Astrocyte of the cerebellum (primary cell): ENCODE data around the gene FOXL2NB.

Experiments
- DNase-seq: peaks from one replicate; pipeline ENCODE4 v3.0.0-alpha.2; 2011; ENCODE audit warnings: low read depth
- H3K4me3 ChIP-seq: 2 replicates; pipeline ENCODE4 v1.5.1; 2011; ENCODE audit warnings: mild to moderate bottlenecking, low read depth, low read length, moderate library complexity
- in situ Hi-C: cut with HindIII; loops from 2 replicates; pipeline ENCODE4 v1.10.0; 2017; ENCODE audit warnings: low sequenced_read_pairs
- TF ChIP-seq, protein P1 (sequence below): IDR thresholded peaks from 2 replicates; pipeline ENCODE4 v1.5.1; 2012; ENCODE audit warnings: low read length, low read depth, moderate library complexity, mild to moderate bottlenecking; ENCODE audit errors: missing control alignments

The FOXL2NB gene

DNA sequence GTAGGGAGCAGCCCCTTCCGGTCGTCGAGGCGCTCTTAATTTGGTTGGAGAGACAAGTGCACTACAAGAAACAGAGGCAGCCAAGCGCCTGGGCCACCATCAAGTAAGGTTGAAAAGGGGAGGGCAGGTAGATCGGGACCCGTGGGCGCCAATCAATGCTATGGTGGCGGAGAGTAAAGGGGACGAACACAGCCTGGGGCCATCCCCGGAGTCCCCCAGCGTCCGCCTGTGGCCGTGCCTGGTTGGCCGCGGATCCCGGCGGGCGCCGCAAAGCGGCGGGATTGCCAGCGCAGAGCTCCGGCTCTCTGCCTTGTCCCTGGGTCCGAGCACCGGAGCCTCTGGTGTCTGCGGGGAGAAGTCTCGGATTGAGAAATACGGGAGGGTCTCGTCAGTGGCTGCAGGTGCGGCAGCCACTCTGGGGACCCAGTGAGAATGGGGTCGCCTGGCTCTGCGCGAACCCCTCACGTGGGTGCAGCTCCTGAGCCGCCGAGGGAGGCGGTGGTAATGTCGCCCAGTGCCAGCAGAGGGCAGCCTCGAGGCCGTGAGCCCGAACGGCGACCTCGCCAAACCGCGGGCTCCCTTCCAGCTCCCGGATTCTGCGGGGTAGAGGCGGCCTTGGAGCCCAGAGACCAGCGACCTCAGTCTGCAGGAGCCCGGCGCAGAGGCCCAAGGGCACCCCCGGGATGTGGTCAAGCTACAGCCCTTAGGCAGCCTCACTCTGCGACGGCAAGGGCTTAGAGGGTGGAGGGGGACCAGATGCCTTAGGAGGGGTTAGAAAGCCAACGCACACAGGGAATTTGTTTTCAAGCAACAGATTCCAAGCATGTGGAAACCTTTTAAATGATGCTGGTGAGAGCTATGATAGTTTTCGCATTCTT, 10.9 kb upstream of the FOXL2NB start:
- H3K4me3 ChIP-seq, result peak overlapping the region; percentile 42
- in situ Hi-C loops, result no loop called here
- TF ChIP-seq, protein P1, sequence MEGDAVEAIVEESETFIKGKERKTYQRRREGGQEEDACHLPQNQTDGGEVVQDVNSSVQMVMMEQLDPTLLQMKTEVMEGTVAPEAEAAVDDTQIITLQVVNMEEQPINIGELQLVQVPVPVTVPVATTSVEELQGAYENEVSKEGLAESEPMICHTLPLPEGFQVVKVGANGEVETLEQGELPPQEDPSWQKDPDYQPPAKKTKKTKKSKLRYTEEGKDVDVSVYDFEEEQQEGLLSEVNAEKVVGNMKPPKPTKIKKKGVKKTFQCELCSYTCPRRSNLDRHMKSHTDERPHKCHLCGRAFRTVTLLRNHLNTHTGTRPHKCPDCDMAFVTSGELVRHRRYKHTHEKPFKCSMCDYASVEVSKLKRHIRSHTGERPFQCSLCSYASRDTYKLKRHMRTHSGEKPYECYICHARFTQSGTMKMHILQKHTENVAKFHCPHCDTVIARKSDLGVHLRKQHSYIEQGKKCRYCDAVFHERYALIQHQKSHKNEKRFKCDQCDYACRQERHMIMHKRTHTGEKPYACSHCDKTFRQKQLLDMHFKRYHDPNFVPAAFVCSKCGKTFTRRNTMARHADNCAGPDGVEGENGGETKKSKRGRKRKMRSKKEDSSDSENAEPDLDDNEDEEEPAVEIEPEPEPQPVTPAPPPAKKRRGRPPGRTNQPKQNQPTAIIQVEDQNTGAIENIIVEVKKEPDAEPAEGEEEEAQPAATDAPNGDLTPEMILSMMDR, result peak; percentile 80
- DNase-seq, result no peak

DNA sequence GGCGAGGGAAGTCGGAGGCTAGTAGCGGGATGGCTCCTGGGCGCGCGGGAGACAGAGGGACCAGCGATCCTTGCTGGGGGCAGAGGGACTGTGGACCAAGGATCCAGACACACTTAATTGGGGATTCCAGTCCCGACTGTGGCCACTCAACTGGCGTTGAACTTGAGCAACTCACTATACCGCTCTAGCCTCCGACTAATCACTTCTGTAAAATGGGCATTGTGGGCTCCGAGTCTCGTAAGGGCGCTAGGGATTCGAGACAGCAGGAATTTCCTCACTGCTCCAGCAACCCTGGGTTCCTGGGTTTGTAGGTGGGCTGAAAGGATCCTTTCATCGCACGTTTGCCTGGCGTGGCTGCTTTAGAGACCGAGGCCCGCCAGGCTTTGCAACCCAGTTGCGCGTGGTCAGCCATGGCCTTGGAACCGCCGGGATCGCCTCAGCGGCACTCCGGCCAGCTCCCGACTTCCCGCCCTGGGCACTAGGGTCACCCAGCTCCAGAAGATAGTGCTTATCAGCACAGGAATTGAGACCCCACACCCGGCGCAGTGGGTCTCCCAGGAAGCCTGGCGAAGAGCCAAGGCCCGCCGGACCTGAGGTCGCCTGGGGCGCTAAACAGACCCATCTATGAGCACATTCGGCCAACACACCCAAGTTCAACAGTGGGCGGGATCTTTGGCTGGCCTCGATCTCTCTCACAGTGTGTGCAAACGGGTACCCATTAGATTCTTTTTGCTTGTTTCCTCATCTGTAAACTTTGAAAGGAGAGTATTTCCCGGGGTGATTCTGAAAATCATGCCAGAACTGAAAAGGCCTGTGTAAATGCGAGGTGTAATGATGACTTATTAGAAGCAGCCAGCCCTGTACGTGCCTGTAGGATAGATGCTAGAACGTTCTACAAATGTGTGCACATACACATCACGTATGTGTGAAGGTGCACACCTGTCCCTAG, 10.0 kb upstream of the FOXL2NB start:
- no peak for DNase-seq
- H3K4me3 ChIP-seq, result peak overlapping the region; percentile 42
- in situ Hi-C loops, result no loop called here
- TF ChIP-seq, protein P1, result no peak

DNA sequence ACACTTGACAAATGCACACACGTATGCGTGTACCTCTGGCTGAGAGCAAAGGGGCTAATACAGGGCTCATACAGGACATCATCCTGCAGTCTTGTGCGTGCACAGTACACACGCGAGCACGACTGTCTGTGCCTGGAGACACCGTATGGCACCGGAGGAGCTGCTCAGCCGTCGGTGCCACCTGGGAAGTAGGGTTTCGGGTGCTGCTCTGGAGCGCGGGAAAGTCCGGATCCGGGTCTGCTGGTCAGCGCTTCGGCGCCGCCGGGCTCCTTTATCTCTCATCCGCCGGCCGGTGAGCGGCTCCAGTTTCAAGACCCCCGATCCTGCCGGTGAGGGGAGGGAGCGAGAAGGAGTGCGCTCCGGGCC, 9.3 kb upstream of the FOXL2NB start:
- no peak overlapping the region for H3K4me3 ChIP-seq
- DNase-seq, result no peak
- TF ChIP-seq, protein P1, result no peak
- in situ Hi-C loops, result no loop called here

DNA sequence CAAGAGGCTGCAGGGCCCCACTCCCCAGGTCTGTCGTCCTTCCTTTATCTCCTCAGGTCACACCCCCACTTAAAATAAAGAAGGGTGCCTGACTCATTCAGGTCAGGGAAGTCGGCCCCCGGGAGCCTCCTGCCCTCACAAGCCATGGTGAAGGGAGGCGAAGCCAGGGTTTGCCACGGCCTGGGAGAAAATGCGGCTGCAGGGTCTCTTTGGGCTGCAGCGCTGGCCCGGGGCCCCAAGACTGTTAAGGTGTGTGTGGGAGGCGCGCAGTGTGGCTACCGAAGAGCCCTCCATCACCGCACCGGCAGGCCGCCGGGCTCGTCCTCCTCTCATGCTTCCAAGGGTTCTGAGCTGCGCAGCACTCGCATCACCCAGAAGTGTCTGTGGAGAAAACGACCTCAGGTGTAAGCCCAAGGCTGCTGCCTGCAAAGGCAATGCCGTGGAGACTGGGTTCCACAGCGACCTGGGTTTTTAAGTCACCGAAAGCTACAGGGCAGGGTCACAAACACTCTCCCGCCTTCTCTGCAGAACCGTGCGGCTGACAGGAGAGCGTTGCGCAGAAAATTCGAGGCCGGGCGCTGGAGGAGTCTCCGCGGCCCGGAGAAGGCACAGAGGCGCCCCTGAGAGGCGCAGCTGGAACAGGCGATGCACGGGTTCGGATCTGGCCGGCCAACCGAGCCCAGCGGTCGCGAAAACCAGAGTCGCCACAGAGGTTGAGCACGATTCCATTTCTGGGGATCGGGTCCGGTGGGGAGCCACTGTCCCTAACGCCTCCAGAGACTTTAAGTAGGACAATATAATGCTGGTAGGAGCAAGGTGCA, 8.8 kb upstream of the FOXL2NB start:
- H3K4me3 ChIP-seq, result no peak overlapping the region
- no peak for DNase-seq
- in situ Hi-C loops, result no loop called here
- TF ChIP-seq, protein P1, result no peak

DNA sequence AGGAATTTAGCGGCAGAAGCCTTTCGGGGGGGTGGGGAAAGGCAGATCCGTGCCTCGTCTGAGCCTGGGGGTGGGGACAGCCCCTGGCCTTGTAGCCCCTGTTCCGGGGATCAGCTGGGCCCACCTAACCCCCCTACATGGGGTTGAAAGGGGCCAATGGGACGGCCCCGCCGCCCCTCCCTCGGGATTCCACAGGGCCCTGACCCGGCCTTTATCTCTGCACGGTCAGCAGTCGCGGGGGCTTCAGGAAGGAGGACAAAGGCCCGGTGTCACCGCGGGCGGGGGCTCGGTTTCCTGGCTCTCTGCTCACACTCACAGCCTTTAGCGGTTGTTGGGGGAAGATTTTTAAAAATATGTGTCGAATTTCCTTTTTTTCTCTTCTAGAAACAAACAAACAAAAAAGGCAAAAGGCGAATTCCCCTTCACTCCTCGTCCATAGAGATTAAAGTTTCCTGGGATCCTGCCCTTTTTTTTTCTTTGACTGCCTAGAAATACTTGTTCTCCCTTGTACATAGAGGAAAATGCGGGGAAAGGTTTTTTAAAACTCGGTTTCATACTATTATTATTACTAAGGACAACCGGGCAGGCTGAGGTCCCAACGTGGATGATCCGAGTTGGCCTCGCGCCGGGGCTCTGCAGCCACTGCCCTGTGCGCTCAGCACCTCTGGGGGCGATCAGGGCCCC, 8.0 kb upstream of the FOXL2NB start:
- DNase-seq, result no peak
- TF ChIP-seq, protein P1, result no peak
- no peak overlapping the region for H3K4me3 ChIP-seq
- in situ Hi-C loops, result no loop called here
